Esophagus squamous epithelium (tissue), 4 donors: ENCODE measurements around the gene ZEB2.

Experiments used
- POLR2A ChIP-seq, 4 donors: fragments of 450-650 bp; IDR thresholded peaks; one replicate each; pipeline ENCODE4 v1.6.1; 2017; ENCODE audit warnings: antibody characterized with exemption in 4 of 4, mild to moderate bottlenecking in 4 of 4, moderate library complexity in 3 of 4
- TF ChIP-seq, protein P1 (sequence below), 6 experiments: fragments of 450-650 bp in 4 of 6; fragments of 200-600 bp in 2 of 6; sonication (generic) in 2 of 6; IDR thresholded peaks; one replicate each; pipeline ENCODE4 v1.5.1; 2016 to 2019; ENCODE audit warnings: antibody characterized with exemption in 6 of 6, mild to moderate bottlenecking in 4 of 6, moderate library complexity in 4 of 6

DNA sequence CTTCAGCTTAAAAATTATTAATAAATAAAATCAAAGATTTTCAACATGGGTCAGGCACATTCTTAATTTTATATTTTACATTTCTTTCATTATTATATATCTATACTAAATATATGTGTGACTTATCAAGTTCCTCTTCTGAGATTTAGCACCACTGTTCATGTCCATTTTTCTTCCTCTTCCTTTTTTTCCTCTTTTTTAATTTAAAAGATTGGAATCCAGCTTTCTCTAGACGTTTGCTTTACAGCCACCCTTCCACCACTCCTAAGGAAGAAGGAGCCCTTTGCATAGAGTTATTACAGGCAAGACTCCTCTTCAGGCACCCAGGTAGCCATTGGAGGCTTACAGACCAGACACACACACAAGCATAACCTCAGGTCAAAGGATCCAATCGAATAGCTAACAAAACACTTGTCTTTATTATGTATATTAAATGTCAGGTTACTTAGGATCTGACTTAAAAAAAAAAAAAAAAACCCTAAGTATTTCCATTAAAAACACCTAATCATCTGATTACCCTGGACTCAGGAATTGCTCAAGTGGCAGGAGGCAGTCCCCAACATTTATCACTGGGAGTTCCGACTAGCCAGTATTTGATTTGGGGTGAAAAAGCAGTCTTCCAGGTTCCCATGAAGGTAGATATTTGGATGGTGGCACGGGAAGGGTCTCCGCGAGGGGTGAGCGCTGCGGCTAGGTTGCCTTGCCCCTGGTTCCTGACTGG is 2.4 kb upstream of the ZEB2 start:
- TF ChIP-seq POLR2A (IDR thresholded peaks at IDR 0.05) = no peak
- TF ChIP-seq, protein P1, sequence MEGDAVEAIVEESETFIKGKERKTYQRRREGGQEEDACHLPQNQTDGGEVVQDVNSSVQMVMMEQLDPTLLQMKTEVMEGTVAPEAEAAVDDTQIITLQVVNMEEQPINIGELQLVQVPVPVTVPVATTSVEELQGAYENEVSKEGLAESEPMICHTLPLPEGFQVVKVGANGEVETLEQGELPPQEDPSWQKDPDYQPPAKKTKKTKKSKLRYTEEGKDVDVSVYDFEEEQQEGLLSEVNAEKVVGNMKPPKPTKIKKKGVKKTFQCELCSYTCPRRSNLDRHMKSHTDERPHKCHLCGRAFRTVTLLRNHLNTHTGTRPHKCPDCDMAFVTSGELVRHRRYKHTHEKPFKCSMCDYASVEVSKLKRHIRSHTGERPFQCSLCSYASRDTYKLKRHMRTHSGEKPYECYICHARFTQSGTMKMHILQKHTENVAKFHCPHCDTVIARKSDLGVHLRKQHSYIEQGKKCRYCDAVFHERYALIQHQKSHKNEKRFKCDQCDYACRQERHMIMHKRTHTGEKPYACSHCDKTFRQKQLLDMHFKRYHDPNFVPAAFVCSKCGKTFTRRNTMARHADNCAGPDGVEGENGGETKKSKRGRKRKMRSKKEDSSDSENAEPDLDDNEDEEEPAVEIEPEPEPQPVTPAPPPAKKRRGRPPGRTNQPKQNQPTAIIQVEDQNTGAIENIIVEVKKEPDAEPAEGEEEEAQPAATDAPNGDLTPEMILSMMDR (IDR thresholded peaks at IDR 0.05) = no peak
